ENCODE measurements around the gene BRPF3. TPM values are rescaled to one million over a fixed set of nuclear protein-coding genes. Genes with fewer than 3 reads are reported as not detected.

The BRPF3 gene
- total RNA-seq, 4 donors from 2014 or later, result 13.2 to 21.9 (median 17.6) TPM

DNA sequence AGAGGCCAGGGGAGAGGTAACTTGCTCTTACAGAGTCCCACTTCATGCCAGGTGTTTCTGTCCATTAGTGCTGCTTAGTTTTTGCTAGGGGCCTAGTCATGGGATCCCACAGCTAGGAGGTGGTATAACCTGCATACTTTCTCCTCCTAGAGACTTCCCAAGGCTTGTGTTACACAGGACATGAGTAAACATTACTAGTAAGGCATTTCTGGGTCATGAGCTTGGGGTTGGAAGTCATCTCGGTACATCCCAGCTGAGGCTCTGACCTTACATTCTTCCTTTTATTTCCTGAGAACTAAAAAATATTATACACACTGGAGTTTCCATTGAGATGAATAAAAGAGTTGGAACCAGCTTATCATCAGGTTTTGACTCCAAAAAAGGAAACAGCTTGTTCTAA is 52.4 kb downstream of the BRPF3 start:
- H3K4me3 ChIP-seq (ENCODE audit: low read depth, poor library complexity, severe bottlenecking), result no peak overlapping the region
- WGBS, 2 donors, result 67 to 82% methylated on average over 1 of the region's 1 CpG
- TF ChIP-seq, protein P1, sequence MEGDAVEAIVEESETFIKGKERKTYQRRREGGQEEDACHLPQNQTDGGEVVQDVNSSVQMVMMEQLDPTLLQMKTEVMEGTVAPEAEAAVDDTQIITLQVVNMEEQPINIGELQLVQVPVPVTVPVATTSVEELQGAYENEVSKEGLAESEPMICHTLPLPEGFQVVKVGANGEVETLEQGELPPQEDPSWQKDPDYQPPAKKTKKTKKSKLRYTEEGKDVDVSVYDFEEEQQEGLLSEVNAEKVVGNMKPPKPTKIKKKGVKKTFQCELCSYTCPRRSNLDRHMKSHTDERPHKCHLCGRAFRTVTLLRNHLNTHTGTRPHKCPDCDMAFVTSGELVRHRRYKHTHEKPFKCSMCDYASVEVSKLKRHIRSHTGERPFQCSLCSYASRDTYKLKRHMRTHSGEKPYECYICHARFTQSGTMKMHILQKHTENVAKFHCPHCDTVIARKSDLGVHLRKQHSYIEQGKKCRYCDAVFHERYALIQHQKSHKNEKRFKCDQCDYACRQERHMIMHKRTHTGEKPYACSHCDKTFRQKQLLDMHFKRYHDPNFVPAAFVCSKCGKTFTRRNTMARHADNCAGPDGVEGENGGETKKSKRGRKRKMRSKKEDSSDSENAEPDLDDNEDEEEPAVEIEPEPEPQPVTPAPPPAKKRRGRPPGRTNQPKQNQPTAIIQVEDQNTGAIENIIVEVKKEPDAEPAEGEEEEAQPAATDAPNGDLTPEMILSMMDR (IDR thresholded peaks at IDR 0.05), result no peak
- no peak for TF ChIP-seq POLR2A (IDR thresholded peaks at IDR 0.05)
- intact Hi-C loops (cut with DNase I; ENCODE audit: low total_unique reads), result no loop called here
- no peak for DNase-seq (ENCODE audit: low spot score in 2 of 2)

- WGBS, 2 donors, result 77 to 86% methylated on average over 5 of the region's 5 CpGs
- TF ChIP-seq POLR2A (IDR thresholded peaks at IDR 0.05), result no peak
- TF ChIP-seq, protein P1 (IDR thresholded peaks at IDR 0.05), result no peak
- intact Hi-C loops (cut with DNase I; ENCODE audit: low total_unique reads), result no loop called here
- H3K4me3 ChIP-seq (ENCODE audit: low read depth, poor library complexity, severe bottlenecking), result no peak overlapping the region
- DNase-seq (ENCODE audit: low spot score in 2 of 2), result no peak
These were observed 53.0 kb downstream of the BRPF3 start for GRCh38 chr6:36249536-36249935.

DNA sequence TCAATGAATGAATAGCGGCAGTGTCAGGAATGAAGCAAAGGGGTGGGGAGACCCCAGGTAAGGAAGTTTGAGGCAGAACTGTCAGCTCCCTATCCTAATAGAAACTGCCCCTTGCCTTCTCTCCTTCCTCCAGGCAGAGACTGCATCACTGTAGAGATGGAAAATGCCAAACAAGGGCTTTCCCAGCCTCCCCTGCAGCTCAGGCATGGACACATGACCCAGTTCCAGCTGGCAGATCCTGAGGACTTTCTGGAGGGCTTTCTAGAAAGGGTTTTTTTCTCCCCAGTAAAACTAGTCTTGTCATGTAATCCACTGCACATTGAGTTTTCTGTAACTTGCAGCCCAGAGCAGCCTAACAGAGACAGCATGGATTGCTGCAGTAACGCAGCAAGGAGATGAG is 55.5 kb downstream of the BRPF3 start:
- H3K4me3 ChIP-seq (ENCODE audit: low read depth, poor library complexity, severe bottlenecking), result no peak overlapping the region
- WGBS, 2 donors, result 69 to 83% methylated on average over 2 of the region's 2 CpGs

DNA sequence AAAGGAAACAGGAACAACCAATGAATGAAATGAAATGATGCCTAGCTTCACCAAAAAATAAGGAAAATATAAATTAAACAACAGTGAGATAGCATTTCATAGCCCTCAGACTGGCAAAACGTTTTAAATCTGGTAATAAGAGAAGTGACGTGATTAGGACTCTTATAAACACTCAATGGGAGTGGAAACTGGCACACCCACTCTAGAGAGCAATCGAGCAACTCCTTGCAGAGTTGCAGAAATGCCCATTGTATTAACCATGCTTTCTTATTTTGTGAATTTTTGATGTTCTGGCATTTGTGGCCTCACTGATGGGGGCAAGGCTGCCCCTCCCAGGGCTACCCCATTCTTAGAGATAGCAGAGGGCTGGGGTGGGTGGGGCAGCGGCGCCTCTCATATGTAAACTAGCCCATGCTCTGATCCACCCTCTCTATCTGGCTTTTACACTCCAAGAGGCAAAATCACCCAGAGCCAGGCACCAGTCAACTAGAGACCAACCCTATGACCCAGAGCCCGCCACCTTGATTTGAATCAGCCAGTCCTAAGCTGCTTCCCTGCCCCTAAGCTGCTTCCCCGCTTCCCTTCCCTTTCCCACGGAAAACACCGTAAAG is 67.0 kb downstream of the BRPF3 start:
- intact Hi-C loops (cut with DNase I; ENCODE audit: low total_unique reads), result no loop called here
- 77 to 80% methylated on average over 9 of the region's 9 CpGs for WGBS, 2 donors
- no peak for DNase-seq (ENCODE audit: low spot score in 2 of 2)

More for the DNA sequence above, 55.5 kb downstream of the BRPF3 start:
- no peak for DNase-seq (ENCODE audit: low spot score in 2 of 2)
- TF ChIP-seq, protein P1 (IDR thresholded peaks at IDR 0.05), result no peak
- no peak for TF ChIP-seq POLR2A (IDR thresholded peaks at IDR 0.05)
- intact Hi-C loops (cut with DNase I; ENCODE audit: low total_unique reads), result no loop called here

DNA sequence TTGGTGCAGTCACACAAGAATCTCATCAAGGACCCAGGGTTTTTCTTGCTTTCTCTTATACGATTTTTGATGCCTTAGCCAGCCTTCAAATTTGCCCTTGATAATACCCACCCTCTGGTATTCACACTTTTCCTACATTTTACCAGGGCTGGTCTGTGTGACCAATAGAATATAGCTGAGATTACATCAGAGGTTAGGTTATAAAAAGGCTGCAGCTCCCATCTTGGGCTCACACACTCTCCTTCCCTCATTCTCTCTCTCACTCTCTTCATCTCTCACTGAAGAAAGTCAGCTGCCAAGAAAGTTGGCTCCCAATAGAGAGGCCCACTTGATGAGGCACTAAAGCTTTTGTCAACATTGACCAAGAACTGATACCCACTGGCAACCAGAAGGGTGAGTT is 69.2 kb downstream of the BRPF3 start:
- intact Hi-C loops (cut with DNase I; ENCODE audit: low total_unique reads), result no loop called here
- DNase-seq (ENCODE audit: low spot score in 2 of 2), result no peak
- H3K4me3 ChIP-seq (ENCODE audit: low read depth, poor library complexity, severe bottlenecking), result no peak overlapping the region
- no peak for TF ChIP-seq POLR2A (IDR thresholded peaks at IDR 0.05)
- TF ChIP-seq, protein P1 (IDR thresholded peaks at IDR 0.05), result no peak
- WGBS, 2 donors, result 88 to 90% methylated on average over 1 of the region's 1 CpG

More for the DNA sequence above, 67.0 kb downstream of the BRPF3 start:
- TF ChIP-seq POLR2A (IDR thresholded peaks at IDR 0.05), result no peak
- TF ChIP-seq, protein P1 (IDR thresholded peaks at IDR 0.05), result no peak
- no peak overlapping the region for H3K4me3 ChIP-seq (ENCODE audit: low read depth, poor library complexity, severe bottlenecking)
